ENCODE measurements around the gene SELPLG.

The SELPLG gene

GRCh38 chr12:108646600-108647579, 13.2 kb upstream of the SELPLG start:
- TF ChIP-seq CTCF (IDR thresholded peaks at IDR 0.05), result no peak
- Histone ChIP-seq H3K4me3 (no peak overlapping the region), H3K27ac (peak overlapping the region; percentile 10 to 64)
- DNase-seq (ENCODE audit: low spot score), result no peak

GRCh38 chr12:108645686-108646599, 12.2 kb upstream of the SELPLG start:
- H3K4me3 ChIP-seq, result no peak overlapping the region
- no peak for TF ChIP-seq CTCF (IDR thresholded peaks at IDR 0.05)
- no peak for DNase-seq (ENCODE audit: low spot score)
- peak overlapping the region; percentile 10 to 46 for H3K27ac ChIP-seq

- no peak for TF ChIP-seq CTCF (IDR thresholded peaks at IDR 0.05)
- peak overlapping the region; percentile 60 to 83 for H3K27ac ChIP-seq
- no peak overlapping the region for H3K4me3 ChIP-seq
- DNase-seq (ENCODE audit: low spot score), result no peak
These were observed 11.1 kb upstream of the SELPLG start for GRCh38 chr12:108644811-108645120.

- Histone ChIP-seq H3K4me3 (no peak overlapping the region), H3K27ac (peak overlapping the region; percentile 60 to 83)
- no peak for TF ChIP-seq CTCF (IDR thresholded peaks at IDR 0.05)
- DNase-seq (ENCODE audit: low spot score), result no peak
These were observed 10.5 kb upstream of the SELPLG start for GRCh38 chr12:108643941-108644810.

- TF ChIP-seq CTCF (IDR thresholded peaks at IDR 0.05), result no peak
- H3K27ac ChIP-seq, result peak overlapping the region; percentile 21 to 83
- DNase-seq (ENCODE audit: low spot score), result no peak
- H3K4me3 ChIP-seq, result no peak overlapping the region
These were observed 9.4 kb upstream of the SELPLG start for GRCh38 chr12:108642899-108643654.

Measured in coronary artery (tissue), 2 donors.